Activated naive CD4-positive, alpha-beta T cell (primary cell): ENCODE measurements around the gene SCAMP5.

Experiments
- DNase-seq, 4 experiments: peaks; one replicate each; lab custom pipeline; 2025; lab: John Stamatoyannopoulos, UW

SCAMP5 gene

DNA sequence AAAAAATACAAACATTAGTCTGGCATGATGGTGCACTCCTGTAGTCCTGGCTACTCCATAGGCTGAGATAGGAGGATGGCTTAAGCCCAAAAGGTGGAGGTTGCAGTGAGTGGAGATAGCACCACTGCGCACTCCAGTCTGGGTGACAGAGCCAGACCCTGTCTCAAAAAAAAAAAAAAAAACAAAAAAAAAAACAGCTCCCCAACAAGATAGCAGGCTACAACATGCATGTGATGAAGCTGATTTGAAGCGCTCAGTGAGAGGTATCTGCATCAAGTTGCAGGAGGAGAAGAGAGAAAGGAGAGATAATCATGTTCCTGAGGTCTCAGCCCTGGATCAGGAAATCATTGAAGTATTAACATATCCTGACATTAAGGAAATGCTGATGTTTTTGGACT, 27.4 kb downstream of the SCAMP5 start:
- no peak for DNase-seq

DNA sequence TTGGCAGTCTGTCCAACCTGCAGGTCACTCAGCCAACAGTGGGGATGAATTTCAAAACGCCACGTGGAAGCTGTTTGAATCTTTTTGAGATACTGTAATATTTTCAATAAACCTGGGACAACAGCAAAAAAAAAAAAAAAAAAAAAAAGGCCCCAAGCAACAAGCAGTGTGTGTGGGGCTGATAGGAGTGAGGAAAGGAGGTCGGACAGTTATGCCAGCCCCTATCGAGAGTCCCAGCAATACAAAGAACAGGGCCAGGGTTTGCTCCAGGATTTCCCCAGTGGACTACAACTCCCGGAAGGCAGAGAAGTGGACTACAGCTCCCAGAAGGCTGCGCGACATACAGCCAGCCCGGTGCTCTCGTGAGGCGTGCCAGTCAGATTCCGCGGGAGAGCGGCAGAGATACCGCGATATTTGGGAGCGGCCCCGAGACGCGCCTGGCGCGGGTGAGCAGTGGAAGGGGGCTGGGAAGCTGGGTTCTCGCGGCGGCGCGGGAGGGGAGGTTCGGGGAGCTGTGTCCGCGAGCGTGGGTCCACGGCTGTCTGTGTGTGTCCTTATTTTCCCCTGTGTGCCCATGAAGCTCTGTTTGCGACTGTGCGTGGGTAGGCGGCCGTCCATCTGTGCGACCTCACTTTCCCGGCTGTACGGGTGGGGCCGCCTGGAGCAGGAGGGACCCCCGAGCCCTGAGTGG, 28.0 kb downstream of the SCAMP5 start, which contains the start of gene PPCDC:
Gene PPCDC (plus strand): TSS at position 410 of the 691 bp plus-strand sequence. CDS start 4,729 bp downstream, outside the sequence.
- DNase-seq, result peak; percentile 76 to 88 (median 84)

DNA sequence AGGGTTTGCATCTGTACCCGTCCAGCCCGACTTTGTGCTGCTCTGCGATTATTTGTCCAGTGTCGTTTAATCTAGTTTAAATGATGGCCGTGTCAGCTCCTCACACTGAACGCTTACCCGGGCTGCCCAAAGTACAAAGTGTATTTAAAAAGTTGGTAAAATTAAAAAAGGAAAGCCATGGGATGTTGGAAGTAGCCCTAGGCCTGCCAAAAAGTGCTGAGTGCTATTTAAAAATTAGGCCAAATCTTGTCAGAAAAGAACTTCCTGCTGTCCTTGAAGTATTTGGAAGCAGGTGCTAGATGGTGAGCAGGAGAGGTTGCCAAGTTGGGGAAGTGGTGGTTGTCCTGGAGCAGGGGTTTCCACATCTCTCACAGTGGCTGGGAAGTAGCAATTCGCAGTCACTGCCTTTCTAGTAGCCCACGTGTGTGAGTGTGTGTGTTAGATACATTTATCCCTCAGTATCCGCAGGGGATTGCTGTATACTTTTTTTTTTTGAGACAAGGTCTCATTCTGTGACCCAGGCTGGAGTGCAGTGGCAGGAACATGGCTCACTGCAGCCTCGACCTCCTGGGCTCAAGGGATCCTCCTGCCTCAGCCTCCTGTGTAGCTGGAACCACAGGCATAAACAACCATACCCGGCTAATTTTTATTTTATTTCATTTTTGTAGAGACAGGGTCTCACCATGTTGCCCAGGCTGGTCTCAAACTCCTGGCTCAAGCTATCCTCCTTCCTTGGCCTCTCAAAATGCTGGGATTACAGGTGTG, 28.7 kb downstream of the SCAMP5 start:
- DNase-seq, result no peak

DNA sequence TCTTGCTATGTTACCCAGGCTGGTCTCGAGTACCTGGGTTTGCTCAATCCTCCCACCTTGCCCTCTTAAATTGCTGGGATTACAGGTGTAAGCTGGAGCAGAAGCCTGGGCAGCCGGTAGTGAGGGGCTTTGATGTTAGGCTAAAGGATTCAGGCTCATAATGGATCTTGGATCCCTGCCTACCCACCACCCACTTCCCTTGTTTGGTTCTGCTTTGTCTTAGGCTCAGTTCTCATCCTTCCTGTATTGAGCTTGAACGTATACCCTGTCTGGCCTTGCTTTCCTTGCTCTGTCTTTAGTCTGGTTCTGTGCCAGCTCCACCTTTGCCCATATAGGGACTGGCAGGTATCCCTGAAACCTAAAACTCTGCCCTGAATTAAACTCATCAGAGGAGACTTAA, 29.7 kb downstream of the SCAMP5 start:
- DNase-seq, result no peak

DNA sequence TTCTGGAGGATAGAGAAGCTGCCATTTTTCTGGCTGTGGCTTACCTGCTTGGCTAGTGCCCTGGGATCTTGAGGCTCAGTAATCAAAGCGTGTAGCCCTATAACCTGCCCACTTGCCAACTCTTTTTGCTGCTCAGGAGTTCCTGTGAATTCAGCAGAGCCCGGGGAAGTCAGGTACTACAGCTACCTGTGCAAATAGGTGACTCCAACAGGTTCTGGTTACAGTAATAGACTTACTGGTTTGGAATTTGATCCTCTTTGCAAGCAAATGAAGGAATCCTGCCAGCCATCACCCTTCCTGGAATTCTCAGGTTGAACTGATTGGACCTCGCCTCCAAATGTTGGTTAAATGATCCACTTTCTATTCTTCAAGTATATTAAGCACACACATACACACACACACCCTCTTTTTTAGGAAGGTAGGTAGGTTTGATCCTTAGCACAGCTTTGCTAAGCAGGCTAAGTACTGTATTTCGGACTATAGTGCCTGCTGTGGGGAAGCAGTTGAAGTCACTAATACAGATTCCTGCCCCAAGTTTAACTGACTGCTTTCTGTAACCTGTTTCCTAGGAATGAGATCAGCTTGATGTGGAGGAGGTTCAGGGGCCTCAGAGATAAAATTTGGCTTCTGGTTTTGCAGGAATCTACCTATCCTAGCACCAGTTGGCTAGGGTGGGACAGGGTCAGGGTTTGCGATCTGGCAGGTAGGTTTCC, 30.3 kb downstream of the SCAMP5 start:
- no peak for DNase-seq

DNA sequence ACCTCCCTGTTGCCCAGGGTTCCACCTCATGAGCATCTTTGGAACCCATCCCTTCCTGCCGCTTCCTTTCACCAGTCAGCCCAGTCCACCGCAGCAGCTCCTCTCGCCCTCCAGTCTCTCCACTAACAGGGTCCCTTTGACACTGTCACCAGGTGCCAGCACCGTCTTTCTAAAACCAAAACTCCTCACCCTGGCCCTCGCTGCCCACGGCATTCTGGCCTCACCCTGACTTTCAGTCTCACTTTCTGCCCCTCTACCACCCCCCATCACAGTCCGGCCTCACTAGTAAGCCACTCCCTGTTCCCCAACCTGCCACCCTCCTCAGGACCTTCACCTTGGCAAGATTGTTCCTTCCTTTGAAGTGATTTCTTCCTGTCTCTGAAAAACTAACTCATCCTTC, 32.2 kb downstream of the SCAMP5 start:
- DNase-seq, result no peak

DNA sequence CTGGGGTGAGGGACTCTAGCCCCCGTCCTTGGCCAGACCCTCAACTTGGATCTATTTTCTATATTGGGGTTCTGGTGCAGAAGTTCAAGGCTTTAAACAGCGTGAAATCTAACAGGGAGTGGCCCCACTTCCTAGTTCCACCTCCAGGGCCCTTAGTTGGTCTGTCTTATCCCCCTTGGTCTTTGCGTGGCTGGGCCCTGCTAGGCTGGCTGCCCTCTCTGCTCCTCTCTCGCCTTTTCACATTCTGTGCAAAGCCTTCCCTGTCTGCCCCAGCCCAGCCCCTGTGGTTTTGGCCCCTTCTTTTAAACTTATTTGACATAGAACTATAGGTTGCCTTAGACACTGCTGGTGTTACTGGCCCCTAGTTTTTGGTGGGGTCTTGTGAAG, 33.6 kb downstream of the SCAMP5 start:
- no peak for DNase-seq

DNA sequence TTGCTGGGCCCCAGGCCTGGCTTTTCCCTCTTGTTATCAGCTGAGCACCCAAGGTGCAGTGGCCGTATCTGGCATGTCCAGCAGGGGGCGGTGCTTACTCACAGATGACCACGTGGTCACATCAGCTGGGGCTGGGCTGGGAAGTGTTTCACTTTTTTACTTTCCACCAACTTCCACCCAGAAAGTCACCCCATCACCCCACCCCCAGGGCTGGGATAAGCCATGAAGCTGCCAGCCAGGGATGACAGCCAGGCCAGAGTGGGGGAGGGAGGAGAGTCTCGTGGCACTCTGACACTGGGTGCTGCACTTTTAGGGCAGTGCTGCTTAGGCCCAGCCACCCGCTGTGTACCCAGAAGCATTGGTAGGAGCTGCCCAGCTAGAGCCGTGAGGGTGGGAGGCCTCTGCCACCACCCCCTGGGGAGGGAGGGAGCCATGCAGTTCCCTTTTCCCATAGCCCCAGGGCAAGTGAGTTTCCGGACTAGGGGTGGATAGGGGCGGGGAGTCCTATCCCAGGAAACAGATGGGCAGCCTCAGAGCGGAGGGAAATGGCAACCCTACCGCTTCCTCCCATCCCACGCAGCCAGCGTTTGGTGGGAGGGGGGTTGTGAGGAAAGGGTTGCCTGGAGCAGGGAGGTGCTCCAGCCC, 34.1 kb downstream of the SCAMP5 start:
- peak; percentile 76 to 86 (median 82) for DNase-seq

DNA sequence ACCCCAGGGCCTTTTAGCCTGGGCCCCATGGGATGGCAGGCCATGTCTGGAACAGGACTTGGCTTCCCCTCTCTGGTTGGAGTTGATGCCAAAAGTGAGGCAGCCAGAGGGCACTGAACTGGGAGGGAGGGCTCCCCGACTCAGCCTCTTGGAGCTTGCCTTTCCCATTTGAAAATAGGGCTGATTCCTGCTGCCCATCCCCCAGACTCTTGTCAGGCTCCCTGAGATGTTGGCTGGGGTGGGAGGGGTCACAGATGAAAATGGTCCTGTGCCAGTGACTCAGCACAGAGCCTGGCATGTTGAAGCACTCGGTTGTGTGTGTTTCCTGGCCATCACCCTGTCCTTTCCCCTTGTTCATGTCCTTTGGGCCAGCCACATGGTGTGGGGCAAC, 34.7 kb downstream of the SCAMP5 start:
- DNase-seq, result no peak

DNA sequence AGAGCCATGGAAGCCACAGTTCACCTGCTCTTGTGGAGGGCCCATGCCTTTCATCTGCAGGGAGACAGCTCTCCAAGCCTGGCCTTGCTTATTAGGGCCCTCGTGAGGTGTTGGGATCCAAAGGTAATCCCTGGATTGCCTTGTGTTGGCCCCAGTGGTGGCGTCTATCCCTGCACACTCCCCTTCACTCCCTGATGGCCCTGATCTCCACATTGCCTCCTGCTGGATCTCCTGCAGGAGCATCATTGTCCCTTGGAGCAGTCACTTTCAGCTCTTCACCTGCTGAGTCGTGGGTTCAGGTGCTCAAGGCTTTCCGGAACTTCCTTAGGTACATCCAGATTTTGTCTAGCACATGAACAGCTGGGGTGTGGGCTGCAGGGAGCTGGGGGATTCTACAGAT, 35.1 kb downstream of the SCAMP5 start:
- no peak for DNase-seq

DNA sequence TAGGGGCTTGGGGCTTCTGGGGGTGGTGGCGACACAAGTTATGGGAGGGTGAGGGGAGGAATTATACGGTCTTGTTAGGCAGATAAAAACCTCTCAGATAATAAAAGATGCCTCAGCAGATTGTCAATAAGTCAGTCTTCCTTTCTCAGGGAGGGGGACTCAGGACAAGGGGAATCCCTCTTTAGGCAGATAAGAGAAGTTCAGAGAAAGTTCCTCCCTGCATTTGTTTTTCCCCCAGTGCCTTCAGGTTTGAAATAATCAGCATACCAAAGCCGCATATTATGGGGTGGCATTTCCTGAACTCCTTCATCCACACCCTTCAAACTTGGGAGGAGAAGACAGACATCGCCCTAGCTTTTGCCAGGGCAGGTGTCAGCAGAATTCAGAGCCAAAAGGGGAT, 36.5 kb downstream of the SCAMP5 start:
- DNase-seq, result no peak

DNA sequence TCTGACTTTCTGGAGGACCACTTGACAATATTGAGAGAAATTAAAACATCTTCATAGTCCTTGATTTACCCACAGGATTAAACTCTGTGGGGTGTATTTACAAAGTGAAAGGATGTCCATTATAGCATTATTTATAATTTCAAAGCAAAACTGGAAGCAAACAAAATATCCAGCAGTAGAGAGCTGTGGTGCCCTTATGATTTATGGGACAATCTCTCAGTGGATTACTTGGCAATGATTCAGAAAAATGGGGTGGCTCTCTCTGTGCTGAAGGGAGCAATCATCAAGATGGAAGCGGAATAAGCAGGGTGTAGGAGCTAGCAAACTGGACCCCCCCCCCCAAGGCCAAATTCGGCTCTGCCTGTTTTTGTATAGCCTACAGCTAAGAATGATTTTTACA, 37.0 kb downstream of the SCAMP5 start:
- no peak for DNase-seq

DNA sequence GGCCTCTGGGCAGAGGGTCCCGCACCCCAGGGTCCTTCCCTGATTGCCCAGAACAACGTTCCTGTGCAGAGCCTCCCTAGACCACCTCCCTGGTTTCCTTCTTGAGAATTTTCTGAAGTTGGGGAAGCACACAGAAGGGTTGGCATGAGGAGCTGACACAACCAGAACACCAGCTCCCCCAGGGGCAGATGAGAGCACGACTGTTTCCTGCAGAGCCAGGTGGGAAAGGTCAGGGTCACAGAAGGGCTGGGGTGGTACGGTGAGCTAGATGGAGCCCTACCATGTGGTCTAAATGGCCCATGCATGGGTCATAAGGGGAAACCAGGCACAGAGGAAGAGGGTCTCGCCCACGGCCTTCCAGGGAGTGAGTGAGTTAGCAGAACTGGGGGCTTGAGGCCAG, 38.4 kb downstream of the SCAMP5 start:
- no peak for DNase-seq

DNA sequence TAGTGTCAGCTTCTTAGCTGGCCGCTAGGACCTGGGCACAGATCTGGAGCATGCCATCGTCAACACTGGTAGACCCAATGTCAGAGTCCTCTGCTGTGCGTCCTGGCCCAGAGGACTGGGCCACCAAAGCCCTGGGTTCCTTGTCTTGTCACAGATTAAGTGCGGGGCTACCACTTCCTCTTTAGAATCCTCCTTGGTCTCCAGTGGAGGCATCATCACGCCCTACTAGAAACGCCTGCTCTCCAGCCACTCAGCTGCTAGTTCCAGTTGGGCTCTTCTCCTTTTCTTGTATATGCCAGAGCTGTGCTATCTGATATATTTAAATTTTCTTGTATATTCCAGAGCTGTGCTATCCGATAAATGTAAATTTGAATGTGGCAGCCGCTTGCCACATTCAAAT, 39.3 kb downstream of the SCAMP5 start:
- DNase-seq, result no peak

DNA sequence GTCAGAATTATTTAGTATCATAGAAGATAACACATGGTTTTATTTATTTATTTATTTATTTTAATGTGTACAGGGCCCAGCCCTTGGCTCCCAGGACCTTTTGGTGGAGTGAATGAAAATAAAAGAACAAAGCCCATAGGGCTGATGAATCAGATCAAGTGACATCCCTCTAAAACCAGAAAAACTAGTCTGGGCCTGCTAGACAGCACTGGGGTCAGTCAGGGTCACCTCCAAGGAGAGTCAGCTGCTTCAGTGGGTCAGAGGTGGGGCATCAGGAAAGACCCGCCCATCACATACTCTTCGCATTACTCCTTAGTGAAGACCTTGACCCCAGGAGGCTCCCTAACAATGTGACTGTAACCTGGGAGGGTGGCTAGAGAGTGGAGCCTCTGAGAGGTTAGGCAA, 40.9 kb downstream of the SCAMP5 start:
- no peak for DNase-seq

DNA sequence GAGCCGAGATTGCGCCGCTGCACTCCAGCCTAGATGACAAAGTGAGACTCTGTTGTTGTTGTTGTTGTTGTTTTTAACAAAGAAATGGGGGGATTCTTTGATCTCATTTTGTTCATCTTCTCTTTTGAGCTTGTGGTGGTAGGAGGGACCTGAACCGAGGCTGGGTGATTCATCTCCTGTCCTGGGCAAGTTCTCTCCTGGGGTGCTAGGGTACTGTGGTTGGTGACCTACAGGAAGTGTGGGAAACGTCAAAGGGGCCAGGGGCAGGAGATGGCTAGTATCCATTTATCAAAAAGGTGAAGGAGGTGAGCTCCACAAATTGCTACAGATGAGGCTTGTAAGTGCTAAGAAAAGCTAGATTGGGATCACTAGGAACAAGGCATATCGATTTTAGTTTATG, 42.3 kb downstream of the SCAMP5 start:
- DNase-seq, result no peak

DNA sequence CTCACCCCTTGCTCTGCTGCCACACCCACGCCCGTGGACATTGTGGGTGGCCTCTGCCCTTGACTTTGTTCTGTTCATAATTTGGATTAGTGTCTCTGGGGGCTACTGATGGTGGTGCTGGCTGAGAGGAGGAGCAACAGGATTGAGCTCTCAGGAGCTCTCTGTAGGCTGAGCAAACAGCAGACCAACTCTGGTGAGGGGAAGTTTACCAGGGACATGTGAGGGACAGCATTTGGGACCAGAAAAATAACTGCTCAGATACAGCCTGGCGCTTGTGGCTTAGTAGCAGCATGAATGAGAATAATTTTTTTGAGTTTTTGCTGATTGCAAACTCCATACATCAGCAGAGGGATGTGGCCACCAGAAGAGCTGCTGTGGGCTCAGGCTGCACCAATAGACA, 42.9 kb downstream of the SCAMP5 start:
- no peak for DNase-seq

DNA sequence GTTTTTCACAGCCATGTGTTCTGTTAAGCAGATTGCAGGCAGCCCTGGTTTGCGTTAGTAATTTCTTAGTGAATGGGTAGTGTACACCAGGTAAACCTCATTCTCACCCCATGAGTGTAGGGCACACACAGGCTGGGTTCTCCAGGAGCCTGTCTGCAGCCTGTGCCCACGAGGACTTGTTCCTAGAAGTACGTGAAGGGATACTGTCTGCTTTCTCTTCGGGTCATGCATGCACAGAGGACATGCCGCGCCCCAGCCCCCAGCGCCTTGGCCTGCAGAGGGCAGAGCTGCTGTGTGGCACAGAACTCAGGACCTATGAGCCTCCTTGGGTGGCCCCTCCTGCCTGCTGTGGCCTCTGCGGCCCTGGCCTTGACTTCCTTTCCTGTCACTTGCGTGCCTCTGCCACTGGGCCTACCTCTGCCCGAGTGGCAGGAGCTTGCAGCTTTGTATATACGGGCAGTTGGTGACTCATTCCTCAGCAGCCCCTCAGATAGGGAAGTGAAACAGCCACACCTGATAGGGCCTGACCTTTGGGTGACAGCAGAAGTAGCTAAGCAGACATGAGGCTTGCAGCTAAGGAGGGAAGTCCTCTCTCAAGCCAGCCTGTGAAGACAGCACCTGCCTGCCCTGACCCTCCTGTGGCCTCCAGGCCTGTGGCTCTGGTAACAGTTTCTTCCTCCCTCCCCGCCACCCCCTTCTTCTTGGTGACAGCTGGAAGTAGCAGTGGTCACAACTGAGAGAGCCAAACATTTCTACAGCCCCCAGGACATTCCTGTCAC, 47.6 kb downstream of the SCAMP5 start:
- peak in 1 of 4 experiments; percentile 6 for DNase-seq

DNA sequence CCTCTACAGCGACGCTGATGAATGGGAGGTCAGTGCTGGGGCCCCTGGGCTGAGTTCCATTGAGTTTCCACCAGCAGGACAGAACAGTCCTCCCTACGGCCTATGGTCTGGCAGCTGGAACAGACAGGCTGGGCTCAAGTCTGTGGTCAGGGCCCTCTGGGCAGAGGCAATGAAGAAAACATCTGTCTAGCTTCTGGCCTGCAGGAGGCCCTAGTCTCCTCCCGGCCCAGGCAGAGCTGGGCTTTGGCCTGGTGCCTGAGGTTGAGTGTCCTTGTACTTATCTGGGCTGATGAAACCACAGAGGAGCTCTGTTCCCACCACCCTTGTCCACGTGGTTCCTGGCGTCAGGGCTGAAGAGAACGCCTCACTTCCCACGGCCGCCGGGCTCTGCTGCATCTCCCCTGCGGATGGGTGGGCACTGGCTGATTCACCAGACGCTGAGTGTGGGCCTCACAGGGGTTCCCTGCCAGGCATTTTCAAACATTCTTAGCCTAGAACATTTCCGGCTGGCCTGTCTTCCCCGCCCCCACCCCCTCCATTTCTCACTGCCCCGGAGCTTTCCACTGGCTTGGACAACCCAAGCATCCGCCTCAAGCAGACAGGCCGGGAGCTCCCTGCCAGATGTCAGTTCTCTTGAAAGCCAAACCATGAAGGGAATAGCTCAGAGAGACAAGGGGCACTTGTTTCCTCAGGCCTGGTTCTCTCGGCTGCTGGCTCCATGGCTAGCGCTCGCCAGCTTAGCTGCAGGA, 48.3 kb downstream of the SCAMP5 start:
- no peak for DNase-seq

DNA sequence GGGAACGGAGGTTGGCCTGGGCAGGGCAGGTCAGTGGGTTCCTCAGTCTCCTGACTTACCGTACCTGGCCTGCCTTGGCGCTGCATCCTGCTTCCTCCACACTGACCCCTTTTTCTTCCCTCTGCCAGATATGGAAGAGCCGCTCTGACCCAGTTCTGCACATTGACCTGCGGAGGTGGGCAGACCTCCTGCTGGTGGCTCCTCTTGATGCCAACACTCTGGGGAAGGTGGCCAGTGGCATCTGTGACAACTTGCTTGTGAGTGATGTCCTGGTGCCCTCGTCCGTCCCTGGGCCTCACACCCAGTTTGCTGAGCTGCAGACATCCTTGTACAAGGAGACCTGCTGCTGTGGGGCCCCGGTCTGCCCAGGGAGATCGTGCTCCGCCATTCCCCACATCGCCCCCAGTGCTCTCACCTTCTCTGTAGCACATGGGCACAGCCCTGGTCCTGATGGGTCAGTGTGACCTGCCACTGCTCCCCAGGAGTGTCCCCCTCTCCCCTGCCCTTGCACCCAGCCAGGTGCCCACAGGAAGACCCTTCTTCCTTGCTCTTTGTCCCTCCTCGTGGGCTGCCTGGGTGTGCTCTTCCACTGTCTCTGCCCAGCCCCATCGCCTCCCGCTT, 49.0 kb downstream of the SCAMP5 start:
- no peak for DNase-seq
